ENCODE results near the gene GAS2.

The GAS2 gene

DNA sequence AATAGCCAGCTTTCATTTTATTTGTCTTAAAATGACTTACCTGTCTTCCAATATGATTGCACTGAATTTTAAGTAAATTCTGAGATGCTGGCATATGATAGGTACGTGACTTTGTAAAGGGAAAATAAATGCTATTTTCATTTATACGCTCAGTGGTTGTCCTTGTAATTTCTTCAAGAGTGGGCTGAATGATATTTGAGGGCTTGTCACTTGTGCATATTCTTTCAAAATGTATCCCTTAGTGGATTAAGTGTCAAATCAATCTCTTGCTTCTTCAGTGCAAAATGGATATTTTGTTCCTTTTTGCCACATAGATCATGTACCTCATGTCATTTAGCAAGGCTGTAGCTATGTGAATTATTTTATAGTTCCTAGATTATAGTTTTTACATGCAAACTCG lies 56.9 kb downstream of the GAS2 start:
- WGBS (ENCODE audit: insufficient coverage), result 100% methylated on average over 2 of the region's 3 CpGs
- Histone ChIP-seq H3K4me1 (ENCODE audit: control extremely low read depth in 1 of 4, control insufficient read depth in 4 of 4, insufficient read depth in 4 of 4, low read length in 3 of 4) (no peaks in the 10 kb centered on the region), H3K4me3 (ENCODE audit: control insufficient read depth in 1 of 7, extremely low read depth in 1 of 7, insufficient read depth in 4 of 7, low read depth in 2 of 7, low read length in 6 of 7) (no peak overlapping the region), H3K27ac (ENCODE audit: insufficient read depth in 1 of 2, low read depth in 1 of 2, low read length in 2 of 2, poor library complexity in 1 of 2, severe bottlenecking in 2 of 2) (no peak overlapping the region), H3K36me3 (ENCODE audit: control insufficient read depth in 4 of 4, insufficient read depth in 4 of 4, low read length in 3 of 4) (no peaks in the 10 kb centered on the region), H3K27me3 (replicated peaks in 2 of 5; ENCODE audit: control insufficient read depth in 4 of 5, insufficient read depth in 5 of 5, low read length in 4 of 5) (no peaks in the 10 kb centered on the region), H3K9me3 (ENCODE audit: control extremely low read depth in 1 of 5, control insufficient read depth in 4 of 5, insufficient read depth in 2 of 5, low read depth in 1 of 5, low read length in 4 of 5) (no peaks in the 10 kb centered on the region)
- CTCF ChIA-PET, result interaction anchor here (0.8 kb wide), 2 partner anchors 22 to 418 kb away, joined by 3 read pairs; no protein-coding TSS in a partner anchor
- POLR2A ChIA-PET, result no interaction called here
- DNase-seq, result no peak

- ChIA-PET CTCF (no interaction called here), POLR2A (no interaction called here)
- Histone ChIP-seq H3K27ac (ENCODE audit: insufficient read depth in 1 of 2, low read depth in 1 of 2, low read length in 2 of 2, poor library complexity in 1 of 2, severe bottlenecking in 2 of 2) (no peak overlapping the region), H3K36me3 (ENCODE audit: control insufficient read depth in 4 of 4, insufficient read depth in 4 of 4, low read length in 3 of 4) (no peaks in the 10 kb centered on the region), H3K4me3 (ENCODE audit: control insufficient read depth in 1 of 7, extremely low read depth in 1 of 7, insufficient read depth in 4 of 7, low read depth in 2 of 7, low read length in 6 of 7) (no peak overlapping the region), H3K27me3 (replicated peaks in 2 of 5; ENCODE audit: control insufficient read depth in 4 of 5, insufficient read depth in 5 of 5, low read length in 4 of 5) (no peaks in the 10 kb centered on the region), H3K9me3 (ENCODE audit: control extremely low read depth in 1 of 5, control insufficient read depth in 4 of 5, insufficient read depth in 2 of 5, low read depth in 1 of 5, low read length in 4 of 5) (no peaks in the 10 kb centered on the region), H3K4me1 (ENCODE audit: control extremely low read depth in 1 of 4, control insufficient read depth in 4 of 4, insufficient read depth in 4 of 4, low read length in 3 of 4) (no peaks in the 10 kb centered on the region)
- 100% methylated on average over 1 of the region's 3 CpGs for WGBS (ENCODE audit: insufficient coverage)
- DNase-seq, result no peak
Measured at GRCh38 chr11:22725079-22725478, 58.7 kb downstream of the GAS2 start.

GRCh38 chr11:22728600-22729389 lies 62.4 kb downstream of the GAS2 start:
- DNase-seq, result no peak
- Histone ChIP-seq H3K9me3 (ENCODE audit: control extremely low read depth in 1 of 5, control insufficient read depth in 4 of 5, insufficient read depth in 2 of 5, low read depth in 1 of 5, low read length in 4 of 5) (no peaks in the 10 kb centered on the region), H3K27ac (ENCODE audit: insufficient read depth in 1 of 2, low read depth in 1 of 2, low read length in 2 of 2, poor library complexity in 1 of 2, severe bottlenecking in 2 of 2) (no peak overlapping the region), H3K4me3 (ENCODE audit: control insufficient read depth in 1 of 7, extremely low read depth in 1 of 7, insufficient read depth in 4 of 7, low read depth in 2 of 7, low read length in 6 of 7) (no peak overlapping the region), H3K4me1 (ENCODE audit: control extremely low read depth in 1 of 4, control insufficient read depth in 4 of 4, insufficient read depth in 4 of 4, low read length in 3 of 4) (no peaks in the 10 kb centered on the region), H3K27me3 (replicated peaks in 2 of 5; ENCODE audit: control insufficient read depth in 4 of 5, insufficient read depth in 5 of 5, low read length in 4 of 5) (no peaks in the 10 kb centered on the region), H3K36me3 (ENCODE audit: control insufficient read depth in 4 of 4, insufficient read depth in 4 of 4, low read length in 3 of 4) (no peaks in the 10 kb centered on the region)
- 90% methylated on average over 1 of the region's 3 CpGs for WGBS (ENCODE audit: insufficient coverage)
- POLR2A ChIA-PET, result no interaction called here
- CTCF ChIA-PET, result no interaction called here

- H3K36me3 ChIP-seq (ENCODE audit: control insufficient read depth in 4 of 4, insufficient read depth in 4 of 4, low read length in 3 of 4), result no peaks in the 10 kb centered on the region
- no peaks in the 10 kb centered on the region for H3K4me1 ChIP-seq (ENCODE audit: control extremely low read depth in 1 of 4, control insufficient read depth in 4 of 4, insufficient read depth in 4 of 4, low read length in 3 of 4)
- H3K9me3 ChIP-seq (ENCODE audit: control extremely low read depth in 1 of 5, control insufficient read depth in 4 of 5, insufficient read depth in 2 of 5, low read depth in 1 of 5, low read length in 4 of 5), result no peaks in the 10 kb centered on the region
- H3K27me3 ChIP-seq (replicated peaks in 2 of 5; ENCODE audit: control insufficient read depth in 4 of 5, insufficient read depth in 5 of 5, low read length in 4 of 5), result no peaks in the 10 kb centered on the region
- no CpG with 5 or more reads among the region's 1 CpG for WGBS (ENCODE audit: insufficient coverage)
- H3K27ac ChIP-seq (ENCODE audit: insufficient read depth in 1 of 2, low read depth in 1 of 2, low read length in 2 of 2, poor library complexity in 1 of 2, severe bottlenecking in 2 of 2), result no peak overlapping the region
- no peak overlapping the region for H3K4me3 ChIP-seq (ENCODE audit: control insufficient read depth in 1 of 7, extremely low read depth in 1 of 7, insufficient read depth in 4 of 7, low read depth in 2 of 7, low read length in 6 of 7)
- CTCF ChIA-PET, result no interaction called here
- peak; percentile 8 to 20 (median 19) for DNase-seq
- POLR2A ChIA-PET, result no interaction called here
Measured at GRCh38 chr11:22730319-22730718, 63.9 kb downstream of the GAS2 start.

DNA sequence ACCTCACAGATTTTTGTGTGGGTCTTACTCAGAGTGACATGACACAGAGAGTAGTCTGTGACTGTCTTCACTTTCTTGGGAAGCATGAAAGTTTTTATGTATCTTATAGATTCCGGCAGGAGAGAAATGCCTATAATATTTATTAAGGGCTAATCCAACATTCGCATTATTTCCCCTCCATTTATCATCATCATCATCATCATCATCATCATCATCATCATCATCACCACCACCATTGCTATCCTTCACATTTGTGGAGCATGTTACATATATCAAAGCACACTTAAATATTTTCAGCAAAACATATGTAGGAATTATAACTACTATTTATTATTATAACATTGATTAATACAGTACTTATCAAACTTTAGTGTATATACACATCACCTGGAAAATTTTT lies 66.2 kb downstream of the GAS2 start:
- no peaks in the 10 kb centered on the region for H3K9me3 ChIP-seq (ENCODE audit: control extremely low read depth in 1 of 5, control insufficient read depth in 4 of 5, insufficient read depth in 2 of 5, low read depth in 1 of 5, low read length in 4 of 5)
- POLR2A ChIA-PET, result no interaction called here
- H3K36me3 ChIP-seq (ENCODE audit: control insufficient read depth in 4 of 4, insufficient read depth in 4 of 4, low read length in 3 of 4), result no peaks in the 10 kb centered on the region
- no peaks in the 10 kb centered on the region for H3K27me3 ChIP-seq (replicated peaks in 2 of 5; ENCODE audit: control insufficient read depth in 4 of 5, insufficient read depth in 5 of 5, low read length in 4 of 5)
- no peaks in the 10 kb centered on the region for H3K4me1 ChIP-seq (ENCODE audit: control extremely low read depth in 1 of 4, control insufficient read depth in 4 of 4, insufficient read depth in 4 of 4, low read length in 3 of 4)
- WGBS (ENCODE audit: insufficient coverage), result 100% methylated on average over 1 of the region's 2 CpGs
- H3K4me3 ChIP-seq (ENCODE audit: control insufficient read depth in 1 of 7, extremely low read depth in 1 of 7, insufficient read depth in 4 of 7, low read depth in 2 of 7, low read length in 6 of 7), result no peak overlapping the region
- DNase-seq, result no peak
- CTCF ChIA-PET, result no interaction called here
- H3K27ac ChIP-seq (ENCODE audit: insufficient read depth in 1 of 2, low read depth in 1 of 2, low read length in 2 of 2, poor library complexity in 1 of 2, severe bottlenecking in 2 of 2), result no peak overlapping the region

- H3K4me1 ChIP-seq (ENCODE audit: control extremely low read depth in 1 of 4, control insufficient read depth in 4 of 4, insufficient read depth in 4 of 4, low read length in 3 of 4), result no peaks in the 10 kb centered on the region
- H3K36me3 ChIP-seq (ENCODE audit: control insufficient read depth in 4 of 4, insufficient read depth in 4 of 4, low read length in 3 of 4), result no peaks in the 10 kb centered on the region
- H3K27ac ChIP-seq (ENCODE audit: insufficient read depth in 1 of 2, low read depth in 1 of 2, low read length in 2 of 2, poor library complexity in 1 of 2, severe bottlenecking in 2 of 2), result no peak overlapping the region
- ChIA-PET CTCF (no interaction called here), POLR2A (no interaction called here)
- no peak for DNase-seq
- H3K9me3 ChIP-seq (ENCODE audit: control extremely low read depth in 1 of 5, control insufficient read depth in 4 of 5, insufficient read depth in 2 of 5, low read depth in 1 of 5, low read length in 4 of 5), result no peaks in the 10 kb centered on the region
- no CpG with 5 or more reads among the region's 1 CpG for WGBS (ENCODE audit: insufficient coverage)
- no peak overlapping the region for H3K4me3 ChIP-seq (ENCODE audit: control insufficient read depth in 1 of 7, extremely low read depth in 1 of 7, insufficient read depth in 4 of 7, low read depth in 2 of 7, low read length in 6 of 7)
- no peaks in the 10 kb centered on the region for H3K27me3 ChIP-seq (replicated peaks in 2 of 5; ENCODE audit: control insufficient read depth in 4 of 5, insufficient read depth in 5 of 5, low read length in 4 of 5)
Measured at GRCh38 chr11:22733475-22734248, 67.3 kb downstream of the GAS2 start.

DNA sequence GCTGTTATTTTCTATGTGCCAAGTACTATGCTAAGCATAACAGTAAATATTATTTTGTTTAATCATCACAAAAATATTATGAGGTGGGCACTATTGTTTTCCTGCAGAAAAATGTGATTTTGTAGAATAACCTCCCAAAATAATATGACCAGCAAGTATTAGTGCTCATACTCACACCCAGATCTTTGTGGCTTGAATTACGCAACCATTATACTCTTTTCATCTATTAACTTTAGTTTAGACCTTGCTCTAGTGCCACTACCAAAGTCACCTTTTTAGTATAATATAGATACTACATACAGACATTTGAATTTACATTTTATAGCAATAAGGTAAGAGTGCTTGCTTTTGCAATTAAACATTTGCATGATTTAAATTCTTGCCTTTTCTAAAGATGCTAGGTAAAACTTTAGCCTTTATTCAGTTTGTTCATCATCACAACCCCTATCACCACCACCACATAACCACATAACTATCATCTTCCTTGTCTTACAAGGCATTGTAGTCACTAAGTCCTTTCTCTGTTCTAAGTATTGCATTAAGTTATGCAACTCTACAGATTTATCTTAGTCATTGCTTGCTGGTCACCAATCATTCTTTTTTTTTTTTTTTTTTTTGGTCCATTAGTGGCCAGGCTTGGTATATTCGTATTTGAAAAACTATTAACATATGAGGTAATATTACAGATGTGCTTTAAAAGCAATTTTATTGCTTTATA lies 68.4 kb downstream of the GAS2 start:
- Histone ChIP-seq H3K9me3 (ENCODE audit: control extremely low read depth in 1 of 5, control insufficient read depth in 4 of 5, insufficient read depth in 2 of 5, low read depth in 1 of 5, low read length in 4 of 5) (no peaks in the 10 kb centered on the region), H3K36me3 (ENCODE audit: control insufficient read depth in 4 of 4, insufficient read depth in 4 of 4, low read length in 3 of 4) (no peaks in the 10 kb centered on the region), H3K27me3 (replicated peaks in 2 of 5; ENCODE audit: control insufficient read depth in 4 of 5, insufficient read depth in 5 of 5, low read length in 4 of 5) (no peaks in the 10 kb centered on the region), H3K4me3 (ENCODE audit: control insufficient read depth in 1 of 7, extremely low read depth in 1 of 7, insufficient read depth in 4 of 7, low read depth in 2 of 7, low read length in 6 of 7) (no peak overlapping the region), H3K27ac (ENCODE audit: insufficient read depth in 1 of 2, low read depth in 1 of 2, low read length in 2 of 2, poor library complexity in 1 of 2, severe bottlenecking in 2 of 2) (no peak overlapping the region), H3K4me1 (ENCODE audit: control extremely low read depth in 1 of 4, control insufficient read depth in 4 of 4, insufficient read depth in 4 of 4, low read length in 3 of 4) (no peaks in the 10 kb centered on the region)
- WGBS (ENCODE audit: insufficient coverage), result no CpG with 5 or more reads among the region's 2 CpGs
- ChIA-PET POLR2A (no interaction called here), CTCF (interaction anchor here (0.8 kb wide), 1 partner anchor 41 kb away, joined by 3 read pairs; no protein-coding TSS in a partner anchor)
- peak in 2 of 3 donors; percentile 12 to 19 for DNase-seq
